NT2/D1 (cell line): ENCODE data around the gene CUL5.

Experiments used
- YY1 ChIP-seq: IDR thresholded peaks from 2 replicates; pipeline ENCODE4 v1.6.1; 2011; ENCODE audit not compliant: insufficient read length, insufficient read depth
- ZNF274 ChIP-seq: IDR thresholded peaks from 2 replicates; pipeline ENCODE4 v1.6.1; 2011; ENCODE audit warnings: mild to moderate bottlenecking, low read depth, low read length

DNA sequence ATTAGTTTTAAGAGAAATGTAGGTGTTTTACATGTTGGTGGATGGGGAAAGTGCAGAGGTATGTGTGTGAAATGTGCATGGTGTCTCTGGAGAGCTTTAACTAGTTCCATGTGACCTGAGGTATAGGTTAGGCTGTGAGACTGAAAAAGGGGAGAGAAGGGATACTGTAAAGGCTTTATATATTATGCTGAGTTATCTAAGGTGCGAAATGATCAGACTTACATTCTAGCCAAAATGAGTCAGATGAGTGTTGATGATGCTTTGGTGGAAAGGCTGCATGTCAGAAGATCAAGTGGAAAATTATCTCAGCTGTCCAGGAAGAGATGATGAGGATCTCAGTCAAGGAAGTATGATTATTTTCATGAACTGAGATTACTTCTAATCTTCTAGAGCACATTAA is 128.5 kb downstream of the CUL5 start:
- TF ChIP-seq YY1 (no peak), ZNF274 (no peak)
